ENCODE measurements around the gene NAXD. TPM values are rescaled to one million over a fixed set of nuclear protein-coding genes. Genes with fewer than 3 reads are reported as not detected.
"Not testable (repeated sequence)": the region's sequence is repeated elsewhere in the genome, so short reads cannot be mapped to it uniquely, and the experiment has no call there.

NAXD gene
- 10 to 100 TPM; 23.4 to 34.8 (median 32.1) TPM for total RNA-seq

- Histone ChIP-seq H3K9me3 (no peaks in the 10 kb centered on the region), H3K27me3 (no peaks in the 10 kb centered on the region), H3K4me1 (peaks cover 0 to 18% of the 10 kb centered on the region in 2 donors), H3K4me3 (peak within 1 kb of the TSS; percentile 89 to 98 (median 91)), H3K27ac (peak within 1 kb of the TSS; percentile 92 to 97), H3K36me3 (no peaks in the 10 kb centered on the region)
- intact Hi-C loops (cut with DNase I; ENCODE audit: low total_unique reads) = no loop called here
- no peak for TF ChIP-seq CTCF (IDR thresholded peaks at IDR 0.05)
- TF ChIP-seq POLR2AphosphoS5 (IDR thresholded peaks at IDR 0.05) = peak; percentile 68 to 78 (median 74)
- peak; percentile 82 to 91 for DNase-seq (ENCODE audit: low spot score in 2 of 2)
Observed at GRCh38 chr13:110615322-110616102, at the start of gene NAXD. Gene NAXD (plus strand): TSS chr13:110615545. CDS start chr13:110615602, 57 bp downstream.

- no peak overlapping the region for H3K4me3 ChIP-seq
- no peak overlapping the region for H3K27ac ChIP-seq
- H3K36me3 ChIP-seq = no peaks in the 10 kb centered on the region
- intact Hi-C loops (cut with DNase I; ENCODE audit: low total_unique reads) = no loop called here
- H3K27me3 ChIP-seq = no peaks in the 10 kb centered on the region
- H3K9me3 ChIP-seq = no peaks in the 10 kb centered on the region
- H3K4me1 ChIP-seq = no peaks in the 10 kb centered on the region
- DNase-seq (ENCODE audit: low spot score in 2 of 2) = no peak
- TF ChIP-seq POLR2A (IDR thresholded peaks at IDR 0.05) (no peak), CTCF (IDR thresholded peaks at IDR 0.05) (no peak), POLR2AphosphoS5 (IDR thresholded peaks at IDR 0.05) (no peak)
Observed at GRCh38 chr13:110566171-110566570, 49.2 kb upstream of the NAXD start.

- no peak overlapping the region for H3K27ac ChIP-seq
- no peak overlapping the region for H3K4me3 ChIP-seq
- H3K9me3 ChIP-seq = no peaks in the 10 kb centered on the region
- intact Hi-C loops (cut with DNase I; ENCODE audit: low total_unique reads) = no loop called here
- H3K27me3 ChIP-seq = no peaks in the 10 kb centered on the region
- TF ChIP-seq POLR2A (IDR thresholded peaks at IDR 0.05) (no peak), POLR2AphosphoS5 (IDR thresholded peaks at IDR 0.05) (no peak), CTCF (IDR thresholded peaks at IDR 0.05) (no peak)
- no peak for DNase-seq (ENCODE audit: low spot score in 2 of 2)
- no peaks in the 10 kb centered on the region for H3K4me1 ChIP-seq
- no peaks in the 10 kb centered on the region for H3K36me3 ChIP-seq
Observed at GRCh38 chr13:110568612-110569011, 46.7 kb upstream of the NAXD start.

- H3K9me3 ChIP-seq; H3K27ac ChIP-seq; H3K27me3 ChIP-seq; DNase-seq (ENCODE audit: low spot score in 2 of 2); intact Hi-C loops (cut with DNase I; ENCODE audit: low total_unique reads); H3K4me3 ChIP-seq; H3K4me1 ChIP-seq; H3K36me3 ChIP-seq: not testable (repeated sequence)
Observed at GRCh38 chr13:110569962-110570361, 45.4 kb upstream of the NAXD start.

DNA sequence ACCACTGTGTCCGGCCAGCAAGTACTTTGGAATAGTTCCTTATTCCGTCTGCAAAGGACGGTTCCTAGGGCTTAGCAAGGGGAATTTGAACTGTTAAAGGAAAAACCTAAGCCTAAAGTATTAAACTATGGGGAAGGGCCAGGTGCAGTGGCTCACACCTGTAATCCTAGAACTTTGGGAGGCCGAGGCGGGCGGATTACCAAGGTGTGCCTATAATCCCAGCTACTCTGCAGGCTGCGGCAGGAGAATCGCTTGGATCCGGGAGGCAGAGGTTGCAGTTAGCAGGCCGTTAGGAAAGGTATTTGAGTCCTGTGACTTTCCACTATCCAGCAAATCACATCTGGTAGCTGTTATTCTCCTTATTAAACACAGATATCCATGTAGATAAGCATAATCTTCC, 44.5 kb upstream of the NAXD start:
- Histone ChIP-seq H3K4me3 (no peak overlapping the region), H3K36me3 (no peaks in the 10 kb centered on the region), H3K9me3 (no peaks in the 10 kb centered on the region), H3K27ac (no peak overlapping the region), H3K4me1 (no peaks in the 10 kb centered on the region), H3K27me3 (no peaks in the 10 kb centered on the region)
- DNase-seq (ENCODE audit: low spot score in 2 of 2) = no peak
- intact Hi-C loops (cut with DNase I; ENCODE audit: low total_unique reads) = no loop called here
- TF ChIP-seq POLR2A (IDR thresholded peaks at IDR 0.05) = no peak
- TF ChIP-seq POLR2AphosphoS5 (IDR thresholded peaks at IDR 0.05) = no peak
- TF ChIP-seq CTCF (IDR thresholded peaks at IDR 0.05) = no peak
